Measurements from ENCODE around the gene NUDT3.

GRCh38 chr6:34243901-34244884, 148.3 kb downstream of the NUDT3 start:
- TF ChIP-seq CTCF (IDR thresholded peaks at IDR 0.05) (peak in 1 of 4 experiments; percentile 23), POLR2AphosphoS5 (IDR thresholded peaks at IDR 0.05) (peak; percentile 21), POLR2A (IDR thresholded peaks at IDR 0.05) (no peak)

Measured in gastroesophageal sphincter (tissue), 3 donors.